Testis (tissue), 3 donors: ENCODE measurements around the gene VPS18. TPM values are rescaled to one million over a fixed set of nuclear protein-coding genes. Genes with fewer than 3 reads are reported as not detected.
A peak's percentile ranks its signal among the peaks of the same experiment; 100 is the strongest.

Source experiments
- DNase-seq: peaks from one replicate; pipeline ENCODE4 v3.0.0-alpha.2; 2019
- H3K27ac ChIP-seq, 2 donors: fragments of 200-600 bp; sonication (generic); one replicate each; pipeline ENCODE4 v1.5.1; 2019
- H3K27me3 ChIP-seq: fragments of 200-600 bp; sonication (generic); one replicate; pipeline ENCODE4 v1.5.1; 2019
- H3K36me3 ChIP-seq: fragments of 200-600 bp; sonication (generic); one replicate; pipeline ENCODE4 v1.5.1; 2017; ENCODE audit warnings: low read depth; ENCODE audit errors: missing control alignments
- H3K4me1 ChIP-seq: fragments of 200-600 bp; sonication (generic); one replicate; pipeline ENCODE4 v1.5.1; 2019
- H3K4me3 ChIP-seq, 2 donors: fragments of 200-600 bp; sonication (generic); one replicate each; pipeline ENCODE4 v1.5.1; 2017 to 2019
- H3K9me3 ChIP-seq: fragments of 200-600 bp; sonication (generic); one replicate; pipeline ENCODE4 v1.5.1; 2017
- CTCF ChIP-seq, 3 experiments: fragments of 450-650 bp in 2 of 3; fragments of 200-600 bp in 1 of 3; sonication (generic) in 1 of 3; IDR thresholded peaks; one replicate each; pipeline ENCODE4 v1.5.1; 2016 to 2019; ENCODE audit warnings: antibody characterized with exemption in 3 of 3, mild to moderate bottlenecking in 2 of 3, moderate library complexity in 1 of 3
- POLR2A ChIP-seq: fragments of 450-650 bp; IDR thresholded peaks from one replicate; pipeline ENCODE4 v1.6.1; 2017; ENCODE audit warnings: antibody characterized with exemption, mild to moderate bottlenecking, moderate library complexity
- WGBS, 2 donors: methylation state at CpG; one replicate each; pipeline ENCODE4 v1.1.5; 2018; 5-methylcytosine and 5-hydroxymethylcytosine counted together
- intact Hi-C: fragments of 100-400 bp; cut with DNase I; formaldehyde crosslinking; loops from one replicate; pipeline ENCODE4 v1.15.1; 2023; ENCODE audit warnings: low total_unique reads
- polyA plus RNA-seq: library from polyadenylated mRNA; stranded (reverse); fragments of 350-450 nt; fragmentation: Illumina TruSeq; extraction: RNeasy Lipid Tissue Mini Kit (QIAGEN cat#74804); gene quantifications from one replicate; pipeline ENCODE4 v1.2.3, GENCODE V29; 2014; ENCODE audit warnings: low read depth, low replicate concordance; ENCODE audit not compliant: insufficient read depth
- total RNA-seq, 2 donors: library from RNA; depleted of rRNA; stranded (reverse); fragments of >200 nt; gene quantifications; one replicate each; pipeline ENCODE4 v1.2.3, GENCODE V29; 2016

The VPS18 gene
- total and polyA plus RNA-seq, 3 donors from 2014 or later = 16.3 to 33.4 (median 25.5) TPM

DNA sequence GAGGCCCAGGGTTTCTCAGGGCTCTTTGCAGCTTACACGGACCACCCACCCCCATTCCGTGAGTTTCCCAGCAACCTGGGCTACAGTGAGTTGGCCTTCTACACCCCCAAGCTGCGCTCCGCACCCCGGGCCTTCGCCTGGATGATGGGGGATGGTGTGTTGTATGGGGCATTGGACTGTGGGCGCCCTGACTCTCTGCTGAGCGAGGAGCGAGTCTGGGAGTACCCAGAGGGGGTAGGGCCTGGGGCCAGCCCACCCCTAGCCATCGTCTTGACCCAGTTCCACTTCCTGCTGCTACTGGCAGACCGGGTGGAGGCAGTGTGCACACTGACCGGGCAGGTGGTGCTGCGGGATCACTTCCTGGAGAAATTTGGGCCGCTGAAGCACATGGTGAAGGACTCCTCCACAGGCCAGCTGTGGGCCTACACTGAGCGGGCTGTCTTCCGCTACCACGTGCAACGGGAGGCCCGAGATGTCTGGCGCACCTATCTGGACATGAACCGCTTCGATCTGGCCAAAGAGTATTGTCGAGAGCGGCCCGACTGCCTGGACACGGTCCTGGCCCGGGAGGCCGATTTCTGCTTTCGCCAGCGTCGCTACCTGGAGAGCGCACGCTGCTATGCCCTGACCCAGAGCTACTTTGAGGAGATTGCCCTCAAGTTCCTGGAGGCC is 5.4 kb downstream of the VPS18 start:
- Histone ChIP-seq H3K4me1 (peaks cover 10% of the 10 kb centered on the region), H3K4me3 (no peak overlapping the region), H3K27ac (no peak overlapping the region), H3K9me3 (no peaks in the 10 kb centered on the region), H3K36me3 (no peaks in the 10 kb centered on the region), H3K27me3 (no peaks in the 10 kb centered on the region)
- WGBS, 2 donors = 91 to 95% methylated on average over 21 to 33 of the region's 33 CpGs
- TF ChIP-seq POLR2A = no peak
- TF ChIP-seq CTCF (IDR thresholded peaks at IDR 0.05) = no peak
- intact Hi-C loops = loop anchor here (10.0 kb wide), 1 partner anchor 285 kb away; no protein-coding TSS in a partner anchor
- DNase-seq = no peak

- Histone ChIP-seq H3K9me3 (no peaks in the 10 kb centered on the region), H3K4me3 (no peak overlapping the region), H3K27me3 (no peaks in the 10 kb centered on the region), H3K4me1 (peaks cover 5% of the 10 kb centered on the region), H3K27ac (no peak overlapping the region), H3K36me3 (no peaks in the 10 kb centered on the region)
- intact Hi-C loops = loop anchor here (10.0 kb wide), 1 partner anchor 284 kb away; no protein-coding TSS in a partner anchor
- 92 to 100% methylated on average over 2 to 36 of the region's 36 CpGs for WGBS, 2 donors
- no peak for TF ChIP-seq CTCF (IDR thresholded peaks at IDR 0.05)
- no peak for DNase-seq
Observed at GRCh38 chr15:40900256-40901052, 6.2 kb downstream of the VPS18 start.

DNA sequence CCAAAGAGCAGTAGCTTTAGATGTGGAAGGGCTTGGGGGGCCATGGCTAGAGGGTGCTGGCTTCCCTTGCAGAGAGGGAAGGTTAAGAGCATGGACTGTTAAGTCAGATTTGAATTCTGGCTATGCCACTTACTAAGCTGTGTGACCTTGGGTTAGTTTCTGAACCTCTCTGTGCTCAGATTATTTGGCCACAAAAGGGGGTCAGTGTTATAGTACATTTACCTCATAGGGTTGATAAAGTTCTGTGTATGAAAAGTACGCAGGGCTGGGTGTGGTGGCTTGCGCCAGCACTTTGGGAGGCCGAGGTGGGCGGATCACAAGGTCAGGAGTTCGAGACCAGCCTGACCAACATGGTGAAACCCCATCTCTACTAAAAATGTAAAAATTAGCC is 6.8 kb downstream of the VPS18 start:
- H3K4me3 ChIP-seq = no peak overlapping the region
- TF ChIP-seq POLR2A (no peak), CTCF (IDR thresholded peaks at IDR 0.05) (no peak)
- intact Hi-C loops = loop anchor here (10.0 kb wide), 1 partner anchor 284 kb away; no protein-coding TSS in a partner anchor
- H3K27me3 ChIP-seq = no peaks in the 10 kb centered on the region
- peaks cover 2% of the 10 kb centered on the region for H3K4me1 ChIP-seq
- H3K36me3 ChIP-seq = no peaks in the 10 kb centered on the region
- DNase-seq = no peak
- no peaks in the 10 kb centered on the region for H3K9me3 ChIP-seq
- 76% methylated on average over 5 of the region's 5 CpGs for WGBS, 2 donors
- H3K27ac ChIP-seq = no peak overlapping the region

DNA sequence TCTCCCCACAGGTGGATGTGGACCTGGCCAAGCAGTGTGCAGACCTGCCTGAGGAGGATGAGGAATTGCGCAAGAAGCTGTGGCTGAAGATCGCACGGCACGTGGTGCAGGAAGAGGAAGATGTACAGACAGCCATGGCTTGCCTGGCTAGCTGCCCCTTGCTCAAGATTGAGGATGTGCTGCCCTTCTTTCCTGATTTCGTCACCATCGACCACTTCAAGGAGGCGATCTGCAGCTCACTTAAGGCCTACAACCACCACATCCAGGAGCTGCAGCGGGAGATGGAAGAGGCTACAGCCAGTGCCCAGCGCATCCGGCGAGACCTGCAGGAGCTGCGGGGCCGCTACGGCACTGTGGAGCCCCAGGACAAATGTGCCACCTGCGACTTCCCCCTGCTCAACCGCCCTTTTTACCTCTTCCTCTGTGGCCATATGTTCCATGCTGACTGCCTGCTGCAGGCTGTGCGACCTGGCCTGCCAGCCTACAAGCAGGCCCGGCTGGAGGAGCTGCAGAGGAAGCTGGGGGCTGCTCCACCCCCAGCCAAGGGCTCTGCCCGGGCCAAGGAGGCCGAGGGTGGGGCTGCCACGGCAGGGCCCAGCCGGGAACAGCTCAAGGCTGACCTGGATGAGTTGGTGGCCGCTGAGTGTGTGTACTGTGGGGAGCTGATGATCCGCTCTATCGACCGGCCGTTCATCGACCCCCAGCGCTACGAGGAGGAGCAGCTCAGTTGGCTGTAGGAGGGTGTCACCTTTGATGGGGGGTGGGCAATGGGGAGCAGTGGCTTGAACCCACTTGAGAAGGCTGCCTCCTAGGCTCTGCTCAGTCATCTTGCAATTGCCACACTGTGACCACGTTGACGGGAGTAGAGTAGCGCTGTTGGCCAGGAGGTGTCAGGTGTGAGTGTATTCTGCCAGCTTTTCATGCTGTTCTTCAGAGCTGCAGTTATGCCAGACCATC is 8.6 kb downstream of the VPS18 start:
- Histone ChIP-seq H3K27ac (no peak overlapping the region), H3K36me3 (no peaks in the 10 kb centered on the region), H3K4me3 (no peak overlapping the region), H3K9me3 (no peaks in the 10 kb centered on the region), H3K27me3 (no peaks in the 10 kb centered on the region), H3K4me1 (peaks cover 18% of the 10 kb centered on the region)
- intact Hi-C loops = loop anchor here (10.0 kb wide), 1 partner anchor 282 kb away; no protein-coding TSS in a partner anchor
- DNase-seq = peak; percentile 41
- no peak for TF ChIP-seq CTCF (IDR thresholded peaks at IDR 0.05)
- no peak for TF ChIP-seq POLR2A
- 75 to 86% methylated on average over 4 to 33 of the region's 33 CpGs for WGBS, 2 donors
